ENCODE data around the gene GDI2. TPM values are rescaled to one million over a fixed set of nuclear protein-coding genes. Genes with fewer than 3 reads are reported as not detected.

GDI2 gene
- total and polyA plus RNA-seq, 2 of the 13 experiments (the other 11 are each of a cell fraction or from before 2014, with no cell fraction given), result 153 to 477 TPM

DNA sequence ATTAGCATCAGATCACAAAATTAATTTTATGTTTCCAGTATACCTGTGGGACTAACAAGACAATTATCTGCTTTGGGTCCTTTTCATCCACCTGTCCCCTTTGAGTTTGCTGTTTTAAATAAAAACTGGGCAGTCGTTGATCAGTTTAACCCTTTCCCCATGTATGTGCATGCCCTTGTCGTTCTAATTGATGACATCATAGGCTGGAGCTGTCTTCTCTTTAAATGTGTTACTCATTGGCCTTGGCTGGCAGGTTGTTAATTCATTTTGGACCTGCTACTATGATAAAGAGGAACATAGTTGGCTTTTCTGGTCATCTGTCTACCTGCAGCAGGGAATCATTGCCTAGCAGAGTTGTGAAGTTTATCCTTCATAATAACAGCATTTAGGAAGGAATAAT, 74.8 kb downstream of the GDI2 start (continued):
- TF ChIP-seq, protein P1, sequence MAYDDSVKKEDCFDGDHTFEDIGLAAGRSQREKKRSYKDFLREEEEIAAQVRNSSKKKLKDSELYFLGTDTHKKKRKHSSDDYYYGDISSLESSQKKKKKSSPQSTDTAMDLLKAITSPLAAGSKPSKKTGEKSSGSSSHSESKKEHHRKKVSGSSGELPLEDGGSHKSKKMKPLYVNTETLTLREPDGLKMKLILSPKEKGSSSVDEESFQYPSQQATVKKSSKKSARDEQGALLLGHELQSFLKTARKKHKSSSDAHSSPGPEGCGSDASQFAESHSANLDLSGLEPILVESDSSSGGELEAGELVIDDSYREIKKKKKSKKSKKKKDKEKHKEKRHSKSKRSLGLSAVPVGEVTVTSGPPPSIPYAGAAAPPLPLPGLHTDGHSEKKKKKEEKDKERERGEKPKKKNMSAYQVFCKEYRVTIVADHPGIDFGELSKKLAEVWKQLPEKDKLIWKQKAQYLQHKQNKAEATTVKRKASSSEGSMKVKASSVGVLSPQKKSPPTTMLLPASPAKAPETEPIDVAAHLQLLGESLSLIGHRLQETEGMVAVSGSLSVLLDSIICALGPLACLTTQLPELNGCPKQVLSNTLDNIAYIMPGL (CRISPR knock-in tag; IDR thresholded peaks at IDR 0.05; ENCODE audit: borderline replicate concordance in 1 of 2, low read depth in 1 of 2), result no peak

DNA sequence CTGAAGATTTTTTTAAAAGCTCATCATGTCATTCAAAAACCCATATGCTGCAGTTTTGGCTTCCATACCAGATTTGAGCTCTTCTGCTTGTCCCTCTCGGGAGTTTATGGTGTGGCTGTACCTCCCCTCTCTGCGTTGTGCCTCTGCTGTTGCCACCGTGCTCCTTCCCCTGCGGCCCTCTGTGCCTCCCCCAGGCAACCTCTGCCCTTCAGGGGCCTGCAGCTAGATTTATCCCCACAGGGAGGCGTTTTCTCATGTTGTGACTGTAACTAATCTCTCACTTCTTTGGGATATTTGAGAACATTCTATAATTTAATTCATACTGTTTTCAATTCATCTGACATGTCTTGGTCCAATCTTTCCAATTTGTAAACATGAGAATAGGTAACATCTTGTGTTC, 75.9 kb downstream of the GDI2 start:
- H3K4me1 ChIP-seq (ENCODE audit: insufficient read depth, low read length), result peaks cover 22% of the 10 kb centered on the region
- H4K20me1 ChIP-seq (ENCODE audit: insufficient read depth, low read length), result no peaks in the 10 kb centered on the region
- CTCF ChIA-PET (ENCODE audit: low intra/inter-chr PET ratio, low total read pairs), result no interaction called here
- DNase-seq (ENCODE audit: low spot score) (no peak), ATAC-seq (peak; percentile 59), FAIRE-seq (no peak)
- H3K4me2 ChIP-seq (ENCODE audit: low read depth, low read length), result no peak overlapping the region
- no peaks in the 10 kb centered on the region for H3K27me3 ChIP-seq (ENCODE audit: control insufficient read depth in 1 of 2, insufficient read depth in 2 of 2, low read length in 2 of 2)
- POLR2A ChIA-PET, result no interaction called here
- H3K9me3 ChIP-seq (ENCODE audit: low read length), result no peaks in the 10 kb centered on the region
- H3K36me3 ChIP-seq (replicated peaks in 1 of 2; ENCODE audit: control insufficient read depth in 1 of 2, insufficient read depth in 2 of 2, low read length in 2 of 2), result peaks cover 11 to 65% of the 10 kb centered on the region in 2 experiments
- H3K9ac ChIP-seq (ENCODE audit: insufficient read depth, low read depth, low read length), result no peak overlapping the region
- intact Hi-C loops (cut with micrococcal nuclease; ENCODE audit: unreplicated experiment) (no loop called here), in situ Hi-C loops (cut with HindIII; ENCODE audit: extremely low pct_ligation_motif_present, low pct_unique_long_range_greater_than_20kb) (no loop called here)
- no peak overlapping the region for H3K4me3 ChIP-seq (replicated peaks in 1 of 3; ENCODE audit: insufficient read depth in 1 of 3, low read depth in 2 of 3, low read length in 3 of 3)
- WGBS (ENCODE audit: low lambda C conversion rate), result 94% methylated on average over 5 of the region's 5 CpGs
- no peak overlapping the region for H3K27ac ChIP-seq (ENCODE audit: extremely low read length, insufficient read depth, low read length)
- TF ChIP-seq, protein P2, sequence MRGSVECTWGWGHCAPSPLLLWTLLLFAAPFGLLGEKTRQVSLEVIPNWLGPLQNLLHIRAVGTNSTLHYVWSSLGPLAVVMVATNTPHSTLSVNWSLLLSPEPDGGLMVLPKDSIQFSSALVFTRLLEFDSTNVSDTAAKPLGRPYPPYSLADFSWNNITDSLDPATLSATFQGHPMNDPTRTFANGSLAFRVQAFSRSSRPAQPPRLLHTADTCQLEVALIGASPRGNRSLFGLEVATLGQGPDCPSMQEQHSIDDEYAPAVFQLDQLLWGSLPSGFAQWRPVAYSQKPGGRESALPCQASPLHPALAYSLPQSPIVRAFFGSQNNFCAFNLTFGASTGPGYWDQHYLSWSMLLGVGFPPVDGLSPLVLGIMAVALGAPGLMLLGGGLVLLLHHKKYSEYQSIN (CRISPR knock-in tag; IDR thresholded peaks at IDR 0.05; ENCODE audit: borderline replicate concordance), result no peak
- TF ChIP-seq RBM22 (optimal IDR thresholded peaks at IDR 0.05; ENCODE audit: low read length) (peak; percentile 23), SMAD1 (CRISPR knock-in tag; IDR thresholded peaks at IDR 0.05; ENCODE audit: borderline replicate concordance, low read depth) (no peak), TAF1 (CRISPR knock-in tag; IDR thresholded peaks at IDR 0.05) (no peak)
- BruUV-seq (replicated peaks), result no TSS peak
- H3K79me2 ChIP-seq (ENCODE audit: insufficient read depth, low read length), result no peaks in the 10 kb centered on the region
- H2AFZ ChIP-seq (ENCODE audit: low read length), result no peak overlapping the region
